HepG2 (cell line): ENCODE data around the gene NKPD1.

Source experiments
- CREB1 ChIP-seq, 2 experiments: fragments of 450-650 bp in 1 of 2; IDR thresholded peaks; 2 replicates each; pipeline ENCODE4 v1.6.1; 2016 to 2017; ENCODE audit warnings: control low read depth in 1 of 2, mild to moderate bottlenecking in 1 of 2, missing compliant biosample characterization in 1 of 2, missing genetic modification characterization in 1 of 2
- DR1 ChIP-seq: sonication (generic); formaldehyde crosslinking; IDR thresholded peaks from 2 replicates; pipeline ENCODE4 v1.8.0; 2021; ENCODE audit warnings: mild to moderate bottlenecking, missing genetic modification reagents, inconsistent platforms
- GMEB2 ChIP-seq: IDR thresholded peaks from 2 replicates; pipeline ENCODE4 v1.6.1; 2016; ENCODE audit warnings: missing biosample characterization, missing genetic modification reagents, low read depth
- NR2F1 ChIP-seq, 2 experiments: fragments of 450-650 bp in 1 of 2; formaldehyde crosslinking in 1 of 2; IDR thresholded peaks; 2 replicates each; pipeline versions ENCODE4 v1.5.0 to v1.6.1; 2016 to 2020; ENCODE audit warnings: mild to moderate bottlenecking in 1 of 2, missing compliant biosample characterization in 1 of 2, missing genetic modification reagents in 1 of 2, moderate library complexity in 1 of 2
- SAP130 ChIP-seq: IDR thresholded peaks from 2 replicates; pipeline ENCODE4 v1.6.1; 2016; ENCODE audit warnings: low read depth
- STAT5B ChIP-seq: sonication (generic); formaldehyde crosslinking; IDR thresholded peaks from 2 replicates; pipeline ENCODE4 v1.4.0; 2020; ENCODE audit warnings: missing genetic modification reagents
- ZNF652 ChIP-seq: IDR thresholded peaks from 2 replicates; pipeline ENCODE4 v1.6.1; 2016; ENCODE audit warnings: low read depth, borderline replicate concordance

DNA sequence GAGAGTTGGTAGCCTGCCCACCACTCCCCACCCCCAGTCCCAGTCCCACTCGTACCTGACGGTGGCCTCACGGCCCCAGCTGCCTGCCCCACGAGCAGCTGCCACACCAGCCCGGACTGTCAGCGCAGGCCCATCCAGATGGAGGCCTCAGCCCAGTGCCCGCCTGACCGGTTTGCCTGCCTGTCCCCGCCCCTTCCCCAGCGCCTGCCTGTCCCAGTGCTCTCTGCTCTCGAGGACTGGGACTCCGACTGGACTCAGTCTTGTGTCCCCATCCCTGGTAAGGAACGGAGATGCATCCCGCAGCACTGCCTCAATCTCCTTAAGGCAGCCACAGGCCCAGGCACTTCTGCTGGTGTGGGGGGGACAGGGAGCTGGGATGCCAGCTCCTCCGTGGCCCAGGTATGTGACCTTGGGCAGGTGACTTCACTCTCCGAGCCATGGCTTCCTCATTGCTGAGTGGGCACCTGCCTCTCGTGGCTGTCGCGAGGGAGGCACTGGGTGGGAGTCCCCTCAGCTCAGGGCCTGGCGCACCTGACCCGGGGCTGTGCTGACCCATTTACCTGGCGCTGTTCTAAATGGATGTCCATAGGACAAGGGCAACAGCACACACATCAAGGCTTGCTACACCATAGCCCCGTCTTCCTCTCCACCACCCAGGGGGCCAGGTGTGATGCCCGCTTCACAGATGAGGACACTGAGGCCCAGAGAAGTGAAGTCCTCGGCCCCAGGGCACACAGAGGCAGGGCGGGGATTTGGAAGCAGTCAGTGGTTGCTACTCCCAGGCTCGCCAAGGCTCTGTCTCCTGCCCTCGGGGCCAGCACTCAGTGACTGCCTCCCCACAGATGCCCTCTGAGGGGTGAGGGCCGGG is at the start of gene NKPD1:
- TF ChIP-seq SAP130 (no peak), DR1 (CRISPR knock-in tag) (no peak), ZNF652 (CRISPR knock-in tag) (no peak), NR2F1 (CRISPR knock-in tag; IDR thresholded peaks at IDR 0.05) (no peak), GMEB2 (CRISPR knock-in tag) (no peak), STAT5B (no peak), CREB1 (IDR thresholded peaks at IDR 0.05) (no peak), CREB1 (CRISPR knock-in tag; IDR thresholded peaks at IDR 0.05) (no peak)
